Endothelial cell of umbilical vein (primary cell): ENCODE data around the gene GNPTAB. TPM values are rescaled to one million over a fixed set of nuclear protein-coding genes. Genes with fewer than 3 reads are reported as not detected.

Source experiments
- BruUV-seq: library from RNA; stranded (reverse); fragments of 400-500 nt; replicated peaks from 2 replicates; lab custom pipeline; 2021; lab: Mats Ljungman, UMichigan
- CTCF ChIA-PET: fragments of 300-600, 350-600 bp; sonication (Branson Sonifier 250); formaldehyde crosslinking; loops from one replicate; lab custom pipeline; 2021; ENCODE audit warnings: antibody characterized with exemption, inconsistent platforms; lab: Charles Lee
- POLR2A ChIA-PET: fragments of 300-600, 350-600 bp; sonication (Branson Sonifier 250); formaldehyde crosslinking; loops from one replicate; lab custom pipeline; 2021; ENCODE audit warnings: antibody characterized with exemption, inconsistent platforms; lab: Charles Lee
- DNase-seq: peaks from one replicate; pipeline ENCODE4 v3.0.0-alpha.2; 2011; ENCODE audit warnings: low read depth, low spot score
- FAIRE-seq: peaks from 2 replicates; lab custom pipeline; 2011; peaks lifted over from hg19 to GRCh38; lab: Jason Lieb, UNC
- H2AFZ ChIP-seq: 2 replicates; pipeline ENCODE4 v1.6.0; 2012; ENCODE audit warnings: low read depth, low read length, control low read depth, inconsistent platforms
- H3K27ac ChIP-seq: 2 replicates; pipeline ENCODE4 v1.5.1; 2011; ENCODE audit warnings: low read depth, mild to moderate bottlenecking, control low read depth, low read length, moderate library complexity; ENCODE audit not compliant: insufficient read depth
- H3K27me3 ChIP-seq, 2 experiments: 2 replicates each; pipeline versions ENCODE4 v1.6.0 to v1.6.1; 2011; ENCODE audit warnings: low read length in 2 of 2, mixed read lengths in 1 of 2; ENCODE audit not compliant: control insufficient read depth in 2 of 2, insufficient read depth in 2 of 2
- H3K36me3 ChIP-seq, 2 experiments: 2 replicates in 1 of 2; 3 replicates in 1 of 2; pipeline ENCODE4 v1.5.1; 2011; ENCODE audit warnings: low read length in 2 of 2, mild to moderate bottlenecking in 1 of 2, moderate library complexity in 1 of 2; ENCODE audit not compliant: control insufficient read depth in 2 of 2, insufficient read depth in 2 of 2; ENCODE audit errors: extremely low read depth in 1 of 2
- H3K4me1 ChIP-seq: 3 replicates; pipeline ENCODE4 v1.5.1; 2011; ENCODE audit warnings: mild to moderate bottlenecking, low read length; ENCODE audit not compliant: control insufficient read depth, insufficient read depth; ENCODE audit errors: extremely low read depth
- H3K4me2 ChIP-seq: 2 replicates; pipeline ENCODE4 v1.6.1; 2011; ENCODE audit warnings: low read length, control low read depth, mixed read lengths; ENCODE audit not compliant: insufficient read depth
- H3K4me3 ChIP-seq, 3 experiments: fragments of 200-600 bp in 1 of 3; sonication (generic), shearing (Covaris generic) in 1 of 3; replicated peaks in 1 of 3; 2 replicates each; pipeline ENCODE4 v1.5.1; 2011 to 2016; ENCODE audit warnings: control low read depth in 3 of 3, low read length in 3 of 3, mild to moderate bottlenecking in 2 of 3, inconsistent platforms in 1 of 3, low read depth in 1 of 3, moderate library complexity in 1 of 3; ENCODE audit not compliant: insufficient read depth in 1 of 3
- H3K79me2 ChIP-seq: 2 replicates; pipeline ENCODE4 v1.6.0; 2012; ENCODE audit warnings: low read length, inconsistent platforms; ENCODE audit not compliant: control insufficient read depth, insufficient read depth
- H3K9ac ChIP-seq: replicated peaks from 2 replicates; pipeline ENCODE3; 2011; ENCODE audit warnings: low read length, control low read depth; ENCODE audit not compliant: insufficient read depth; ENCODE audit errors: extremely low read depth
- H3K9me1 ChIP-seq: replicated peaks from 3 replicates; pipeline ENCODE4 v1.6.0; 2011; ENCODE audit warnings: mild to moderate bottlenecking, low read length; ENCODE audit not compliant: control insufficient read depth, insufficient read depth; ENCODE audit errors: extremely low read depth
- H3K9me3 ChIP-seq: replicated peaks from 2 replicates; pipeline ENCODE4 v1.5.1; 2012; ENCODE audit warnings: low read length, inconsistent platforms; ENCODE audit not compliant: control insufficient read depth, insufficient read depth
- H4K20me1 ChIP-seq: replicated peaks from 2 replicates; pipeline ENCODE3; 2011; ENCODE audit warnings: mild to moderate bottlenecking, low read length; ENCODE audit not compliant: control insufficient read depth, insufficient read depth; ENCODE audit errors: extremely low read depth
- CTCF ChIP-seq, 2 donors: IDR thresholded peaks; 1 replicate in 1 of 2; 2 replicates in 1 of 2; pipeline ENCODE4 v1.5.1; 2011; ENCODE audit warnings: low read length in 2 of 2, mild to moderate bottlenecking in 2 of 2, moderate library complexity in 2 of 2, control low read depth in 1 of 2, inconsistent platforms in 1 of 2, low read depth in 1 of 2; ENCODE audit not compliant: insufficient read depth in 1 of 2; ENCODE audit errors: extremely low read depth in 1 of 2
- EZH2 ChIP-seq: IDR thresholded peaks from 2 replicates; pipeline ENCODE4 v1.6.1; 2012; ENCODE audit warnings: borderline replicate concordance, low read depth, mild to moderate bottlenecking, moderate library complexity, low read length, inconsistent platforms; ENCODE audit not compliant: severe bottlenecking
- FOS ChIP-seq: IDR thresholded peaks from 2 replicates; pipeline ENCODE4 v1.6.1; 2011; ENCODE audit warnings: mild to moderate bottlenecking, low read length, moderate library complexity, borderline replicate concordance; ENCODE audit not compliant: insufficient read depth
- GATA2 ChIP-seq: IDR thresholded peaks from 2 replicates; pipeline ENCODE4 v1.7.0; 2011; ENCODE audit warnings: low read depth, mild to moderate bottlenecking, moderate library complexity, mixed read lengths, low read length; ENCODE audit not compliant: insufficient read length, insufficient read depth
- JUN ChIP-seq: IDR thresholded peaks from 2 replicates; pipeline ENCODE4 v1.6.1; 2011; ENCODE audit warnings: borderline replicate concordance, low read depth; ENCODE audit not compliant: insufficient read length, insufficient read depth
- MAX ChIP-seq: IDR thresholded peaks from 2 replicates; pipeline ENCODE4 v1.6.1; 2011; ENCODE audit not compliant: insufficient read depth, insufficient read length
- MYC ChIP-seq: IDR thresholded peaks from one replicate; pipeline ENCODE4 v1.6.1; 2011; ENCODE audit warnings: mild to moderate bottlenecking, low read depth, low read length
- POLR2A ChIP-seq: IDR thresholded peaks from 2 replicates; pipeline ENCODE4 v1.6.1; 2012; ENCODE audit warnings: low read depth, mild to moderate bottlenecking, control low read depth, low read length
- POLR2AphosphoS5 ChIP-seq: IDR thresholded peaks from 2 replicates; pipeline ENCODE4 v1.6.1; 2012; ENCODE audit warnings: low read depth, mild to moderate bottlenecking, control low read depth, low read length, moderate library complexity; ENCODE audit not compliant: insufficient read depth
- dilution Hi-C: fragments of 300-500 bp; cut with MboI; formaldehyde crosslinking; loops from one replicate; pipeline ENCODE4 v1.15.0; 2019; ENCODE audit warnings: low sequenced_read_pairs; ENCODE audit not compliant: extremely low pct_ligation_motif_present
- intact Hi-C: fragments of 100-400 bp; cut with micrococcal nuclease; formaldehyde crosslinking; loops from one replicate; pipeline ENCODE4 v1.10.0; 2022
- polyA plus RNA-seq, 4 experiments: library from polyadenylated mRNA; depleted of rRNA in 3 of 4; stranded (reverse) in 3 of 4; unstranded in 1 of 4; fragments of >200 nt; gene quantifications; 2 replicates each; pipeline versions ENCODE4 v1.2.1 to v1.2.3, GENCODE V29; 2011 to 2012; ENCODE audit warnings: missing spikeins in 1 of 4
- total RNA-seq: library from RNA; stranded (reverse); gene quantifications from 2 replicates; pipeline ENCODE4 v1.2.3, GENCODE V29; 2021

The GNPTAB gene
- total and polyA plus RNA-seq, 2 donors (not counting 3 experiments of a cell fraction or from before 2014, with no cell fraction given), result 15.6 to 39.5 TPM

- no peaks in the 10 kb centered on the region for H3K27me3 ChIP-seq
- POLR2A ChIA-PET, result no interaction called here
- H3K4me1 ChIP-seq, result no peaks in the 10 kb centered on the region
- no peak overlapping the region for H3K4me3 ChIP-seq
- BruUV-seq, result no TSS peak
- FAIRE-seq (no peak), DNase-seq (no peak)
- TF ChIP-seq MYC (no peak), POLR2A (no peak), POLR2AphosphoS5 (no peak), GATA2 (no peak), FOS (no peak), JUN (no peak), EZH2 (no peak), MAX (no peak)
- H4K20me1 ChIP-seq, result no peaks in the 10 kb centered on the region
- no peak overlapping the region for H3K4me2 ChIP-seq
- H3K9me1 ChIP-seq, result no peaks in the 10 kb centered on the region
- CTCF ChIA-PET, result interaction anchor here (2.6 to 7.4 kb wide), 2 partner anchors 53 to 63 kb away, joined by 13 to 39 read pairs; partner anchors contain the start of gene GNPTAB
- dilution Hi-C loops, result no loop called here
- no peak overlapping the region for H2AFZ ChIP-seq
- no peak overlapping the region for H3K27ac ChIP-seq
- H3K9me3 ChIP-seq, result no peaks in the 10 kb centered on the region
- intact Hi-C loops, result loop anchor here (10.0 kb wide), 1 partner anchor 347 kb away; the partner anchor contains the start of genes NUP37 and PARPBP
- no peaks in the 10 kb centered on the region for H3K79me2 ChIP-seq
- H3K9ac ChIP-seq, result no peak overlapping the region
- H3K36me3 ChIP-seq, result no peaks in the 10 kb centered on the region
These were observed 53.3 kb downstream of the GNPTAB start for GRCh38 chr12:101777485-101777884.

GRCh38 chr12:101775816-101776215, 54.9 kb downstream of the GNPTAB start:
- FAIRE-seq (no peak), DNase-seq (no peak)
- H4K20me1 ChIP-seq, result no peaks in the 10 kb centered on the region
- H3K4me2 ChIP-seq, result no peak overlapping the region
- no peaks in the 10 kb centered on the region for H3K4me1 ChIP-seq
- H3K36me3 ChIP-seq, result no peaks in the 10 kb centered on the region
- H3K27me3 ChIP-seq, result no peaks in the 10 kb centered on the region
- TF ChIP-seq MYC (no peak), JUN (no peak), POLR2A (no peak), MAX (no peak), EZH2 (no peak), FOS (no peak), POLR2AphosphoS5 (no peak), CTCF (IDR thresholded peaks at IDR 0.05; ENCODE audit: extremely low read depth in 1 of 2, insufficient read depth in 1 of 2, low read depth in 1 of 2, low read length in 2 of 2) (no peak), GATA2 (no peak)
- BruUV-seq, result no TSS peak
- no peak overlapping the region for H2AFZ ChIP-seq
- no peaks in the 10 kb centered on the region for H3K9me1 ChIP-seq
- dilution Hi-C loops (no loop called here), intact Hi-C loops (loop anchor here (10.0 kb wide), 1 partner anchor 349 kb away; the partner anchor contains the start of genes NUP37 and PARPBP)
- H3K4me3 ChIP-seq, result no peak overlapping the region
- H3K9me3 ChIP-seq, result no peaks in the 10 kb centered on the region
- no peaks in the 10 kb centered on the region for H3K79me2 ChIP-seq
- POLR2A ChIA-PET, result no interaction called here
- H3K27ac ChIP-seq, result no peak overlapping the region
- CTCF ChIA-PET, result interaction anchor here (2.6 to 7.4 kb wide), 2 partner anchors 54 to 65 kb away, joined by 13 to 39 read pairs; partner anchors contain the start of gene GNPTAB
- H3K9ac ChIP-seq, result no peak overlapping the region
